ENCODE data around the gene ARHGAP26.

GRCh38 chr5:142971303-142972013 lies 201.3 kb downstream of the ARHGAP26 start:
- no peak for TF ChIP-seq CTCF (IDR thresholded peaks at IDR 0.05)
- TF ChIP-seq POLR2A (IDR thresholded peaks at IDR 0.05) = no peak
- no peak for TF ChIP-seq POLR2AphosphoS5 (IDR thresholded peaks at IDR 0.05)
